SK-N-MC (cell line): ENCODE measurements around the gene NTNG1.

ENCODE experiments used
- DNase-seq: peaks from one replicate; pipeline ENCODE4 v3.0.0-alpha.2; 2011; ENCODE audit warnings: low read depth, low spot score
- H3K27ac ChIP-seq: fragments of 200-600 bp; sonication (generic); 2 replicates; pipeline ENCODE4 v1.5.1; 2016; ENCODE audit warnings: mixed run types
- H3K36me3 ChIP-seq: fragments of 200-600 bp; sonication (generic); 2 replicates; pipeline ENCODE4 v1.6.1; 2017; ENCODE audit warnings: antibody characterized with exemption, low read length, mixed read lengths; ENCODE audit not compliant: insufficient read depth
- H3K4me3 ChIP-seq: fragments of 200-600 bp; sonication (generic); 2 replicates; pipeline ENCODE4 v1.5.1; 2016
- H3K9ac ChIP-seq: fragments of 200-600 bp; sonication (generic); 2 replicates; pipeline ENCODE4 v1.8.0; 2017; ENCODE audit warnings: mixed run types, mixed read lengths; ENCODE audit not compliant: insufficient read length
- H3K9me3 ChIP-seq: fragments of 200-600 bp; sonication (generic); 2 replicates; pipeline ENCODE4 v1.6.1; 2017; ENCODE audit warnings: low read depth, mild to moderate bottlenecking, antibody characterized with exemption, low read length, moderate library complexity, mixed read lengths
- EZH2 ChIP-seq: fragments of 200-600 bp; sonication (generic); IDR thresholded peaks from one replicate; pipeline ENCODE4 v1.6.1; 2017; ENCODE audit warnings: antibody characterized with exemption
- FOXP2 ChIP-seq: optimal IDR thresholded peaks from 2 replicates; pipeline ENCODE3; 2011; ENCODE audit warnings: mild to moderate bottlenecking, moderate library complexity; ENCODE audit not compliant: insufficient read depth; ENCODE audit errors: extremely low read length, control extremely low read depth
- POLR2AphosphoS5 ChIP-seq: IDR thresholded peaks from 2 replicates; pipeline ENCODE4 v1.6.1; 2012; ENCODE audit warnings: mild to moderate bottlenecking, low read depth, low read length, borderline replicate concordance

The NTNG1 gene

GRCh38 chr1:107172450-107173170 lies 31.8 kb downstream of the NTNG1 start:
- Histone ChIP-seq H3K9ac (no peak overlapping the region), H3K36me3 (peaks cover 13% of the 10 kb centered on the region; the same call in 1 of the 2 replicates), H3K9me3 (no peaks in the 10 kb centered on the region), H3K4me3 (peak overlapping the region; percentile 6; the same call in 1 of the 2 replicates), H3K27ac (peak overlapping the region; percentile 63; the same call in 1 of the 2 replicates)
- DNase-seq: no peak
- TF ChIP-seq EZH2: no peak
- TF ChIP-seq FOXP2: no peak
- no peak for TF ChIP-seq POLR2AphosphoS5

- no peak for DNase-seq
Observed at GRCh38 chr1:107175102-107175909, 34.5 kb downstream of the NTNG1 start.

GRCh38 chr1:107181253-107181969 lies 40.6 kb downstream of the NTNG1 start:
- H3K27ac ChIP-seq: peak overlapping the region; percentile 69
- peak overlapping the region; percentile 29 for H3K9ac ChIP-seq
- no peaks in the 10 kb centered on the region for H3K9me3 ChIP-seq
- no peak for DNase-seq
- peaks cover 10% of the 10 kb centered on the region; the same call in 1 of the 2 replicates for H3K36me3 ChIP-seq
- no peak for TF ChIP-seq FOXP2
- no peak for TF ChIP-seq EZH2
- no peak for TF ChIP-seq POLR2AphosphoS5
- peak overlapping the region; percentile 50 for H3K4me3 ChIP-seq

More at GRCh38 chr1:107175102-107175909, 34.5 kb downstream of the NTNG1 start:
- Histone ChIP-seq H3K4me3 (peak overlapping the region; percentile 16; the same call in 1 of the 2 replicates), H3K9me3 (no peaks in the 10 kb centered on the region), H3K27ac (peak overlapping the region; percentile 78), H3K9ac (peak overlapping the region; percentile 18), H3K36me3 (peaks cover 20% of the 10 kb centered on the region)
- TF ChIP-seq FOXP2 (no peak), EZH2 (no peak), POLR2AphosphoS5 (no peak)

GRCh38 chr1:107183011-107183410 lies 42.2 kb downstream of the NTNG1 start:
- H3K9ac ChIP-seq: no peak overlapping the region
- TF ChIP-seq FOXP2 (no peak), POLR2AphosphoS5 (no peak), EZH2 (no peak)
- H3K36me3 ChIP-seq: peaks cover 6% of the 10 kb centered on the region; the same call in 1 of the 2 replicates
- peak overlapping the region; percentile 11; the same call in 1 of the 2 replicates for H3K4me3 ChIP-seq
- H3K9me3 ChIP-seq: no peaks in the 10 kb centered on the region
- no peak for DNase-seq
- peak overlapping the region; percentile 65; the same call in 1 of the 2 replicates for H3K27ac ChIP-seq

- Histone ChIP-seq H3K9me3 (no peaks in the 10 kb centered on the region), H3K36me3 (peaks cover 3% of the 10 kb centered on the region; the same call in 1 of the 2 replicates), H3K4me3 (no peak overlapping the region), H3K27ac (no peak overlapping the region), H3K9ac (no peak overlapping the region)
- TF ChIP-seq FOXP2 (no peak), EZH2 (no peak), POLR2AphosphoS5 (no peak)
- DNase-seq: no peak
Observed at GRCh38 chr1:107184888-107185287, 44.0 kb downstream of the NTNG1 start.

- TF ChIP-seq FOXP2: no peak
- TF ChIP-seq POLR2AphosphoS5: no peak
- TF ChIP-seq EZH2: no peak
- H3K27ac ChIP-seq: 0 out of 2 replicates have a peak overlapping the region, but pooled peaks have one; percentile 12
- DNase-seq: no peak
- H3K9ac ChIP-seq: no peak overlapping the region
- no peaks in the 10 kb centered on the region for H3K9me3 ChIP-seq
- H3K36me3 ChIP-seq: peaks cover 5% of the 10 kb centered on the region; the same call in 1 of the 2 replicates
- H3K4me3 ChIP-seq: no peak overlapping the region
Observed at GRCh38 chr1:107187399-107187798, 46.6 kb downstream of the NTNG1 start.

GRCh38 chr1:107188160-107188559 lies 47.3 kb downstream of the NTNG1 start:
- Histone ChIP-seq H3K9ac (no peak overlapping the region), H3K36me3 (peaks cover 5% of the 10 kb centered on the region; the same call in 1 of the 2 replicates), H3K27ac (no peak overlapping the region), H3K9me3 (no peaks in the 10 kb centered on the region), H3K4me3 (no peak overlapping the region)
- no peak for DNase-seq
- TF ChIP-seq EZH2: no peak
